Neural progenitor cell (in vitro differentiated cells): ENCODE data around the gene ATXN1.

ENCODE experiments used
- CTCF ChIP-seq: fragments of 200-600 bp; sonication (generic); IDR thresholded peaks from 2 replicates; pipeline ENCODE4 v1.5.1; 2017; ENCODE audit warnings: antibody characterized with exemption, mild to moderate bottlenecking
- EZH2phosphoT487 ChIP-seq: fragments of 200-600 bp; sonication (generic); IDR thresholded peaks from 2 replicates; pipeline ENCODE4 v1.6.1; 2017; ENCODE audit warnings: antibody characterized with exemption

DNA sequence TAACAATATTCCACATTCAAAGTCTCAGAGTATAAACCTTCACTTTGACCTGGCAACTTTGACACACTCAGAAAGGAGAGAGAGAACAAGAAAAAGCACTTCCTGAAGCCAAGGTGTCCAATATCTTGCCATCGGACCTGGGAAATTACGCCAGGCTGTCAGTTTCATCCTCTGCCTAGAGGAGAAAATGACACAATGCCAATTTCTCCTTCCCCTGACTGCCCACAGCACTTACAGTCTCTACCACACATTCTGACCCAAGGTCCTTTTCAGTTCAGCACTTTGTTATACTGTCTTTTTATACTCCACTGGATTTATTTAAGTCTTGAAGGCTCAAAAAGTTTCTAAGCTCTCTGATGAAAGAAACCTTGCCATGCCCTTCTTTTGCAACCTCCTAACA lies 272.4 kb downstream of the ATXN1 start:
- no peak for TF ChIP-seq CTCF
- TF ChIP-seq EZH2phosphoT487 = no peak
